GM19324 (cell line): Measurements from ENCODE around the gene OCSTAMP.

Experiments used
- ATAC-seq: cut with Tn5 transposase; IDR thresholded peaks from one replicate; pipeline ENCODE4 v1.9.1; 2021; ENCODE audit warnings: mild to moderate bottlenecking, moderate library complexity; ENCODE audit not compliant: unreplicated experiment, low FRiP score

Gene OCSTAMP

DNA sequence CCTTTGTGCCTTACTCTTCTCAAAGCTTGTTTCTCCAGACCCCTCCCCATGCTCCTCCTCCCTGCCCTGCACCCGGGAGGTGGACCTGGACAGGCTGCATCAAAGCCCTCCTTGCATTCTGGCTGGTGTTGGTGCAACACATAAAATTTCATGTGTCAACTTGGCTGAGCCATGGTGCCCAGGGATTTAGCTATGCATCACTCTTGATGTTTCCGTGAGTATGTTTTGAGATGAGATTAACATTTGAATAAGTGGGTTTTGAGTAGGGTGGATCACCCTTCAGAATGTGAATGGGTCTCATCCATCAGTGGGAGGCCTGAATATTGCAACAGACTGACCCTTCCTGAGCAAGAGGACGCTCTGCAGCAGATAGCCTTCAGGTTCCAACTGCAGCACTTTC lies 4.4 kb upstream of the OCSTAMP start:
- no peak for ATAC-seq

- ATAC-seq = no peak
These were observed 3.5 kb upstream of the OCSTAMP start for GRCh38 chr20:46553926-46554325.

GRCh38 chr20:46552460-46553420 lies 2.3 kb upstream of the OCSTAMP start:
- no peak for ATAC-seq

DNA sequence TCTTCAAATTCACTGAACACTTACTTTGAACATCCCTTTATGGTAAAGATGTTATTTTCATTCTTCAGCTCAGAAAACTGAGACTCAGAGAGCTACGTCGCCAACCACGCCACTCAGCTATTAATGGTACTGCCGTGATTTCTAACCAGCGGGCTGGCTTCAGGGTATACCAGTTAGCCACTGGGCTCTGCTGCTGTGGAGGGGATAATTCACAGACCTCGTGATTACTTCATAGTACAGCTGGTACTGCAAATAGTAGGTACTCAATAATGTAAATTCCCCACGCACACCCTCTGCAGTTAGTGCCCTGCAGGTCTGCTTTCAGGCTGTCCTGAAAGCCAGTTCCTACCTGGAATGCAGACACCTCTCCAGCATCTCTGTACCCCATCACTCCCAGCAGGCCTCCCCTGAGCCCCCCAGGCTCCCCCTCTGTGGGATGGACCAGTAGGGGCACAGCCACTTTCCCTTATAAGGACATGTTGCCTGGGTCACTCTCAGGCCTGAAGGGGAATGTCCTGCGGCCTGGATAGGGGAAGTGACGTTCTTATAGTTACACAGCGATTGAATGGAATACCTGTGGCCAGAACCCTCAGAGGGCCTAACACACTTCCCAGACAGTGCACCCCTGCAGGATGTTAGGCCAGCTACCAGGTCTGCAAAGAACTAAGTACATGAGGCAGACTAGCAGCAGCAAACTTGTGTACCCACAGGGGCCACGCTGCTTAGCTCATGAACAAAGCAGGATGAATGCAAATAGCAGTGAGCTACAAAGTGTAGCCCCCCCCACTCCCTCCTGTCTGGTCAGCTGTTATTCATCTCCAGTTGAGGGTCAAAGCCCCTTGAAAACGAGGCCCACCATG lies 1.3 kb upstream of the OCSTAMP start:
- no peak for ATAC-seq

DNA sequence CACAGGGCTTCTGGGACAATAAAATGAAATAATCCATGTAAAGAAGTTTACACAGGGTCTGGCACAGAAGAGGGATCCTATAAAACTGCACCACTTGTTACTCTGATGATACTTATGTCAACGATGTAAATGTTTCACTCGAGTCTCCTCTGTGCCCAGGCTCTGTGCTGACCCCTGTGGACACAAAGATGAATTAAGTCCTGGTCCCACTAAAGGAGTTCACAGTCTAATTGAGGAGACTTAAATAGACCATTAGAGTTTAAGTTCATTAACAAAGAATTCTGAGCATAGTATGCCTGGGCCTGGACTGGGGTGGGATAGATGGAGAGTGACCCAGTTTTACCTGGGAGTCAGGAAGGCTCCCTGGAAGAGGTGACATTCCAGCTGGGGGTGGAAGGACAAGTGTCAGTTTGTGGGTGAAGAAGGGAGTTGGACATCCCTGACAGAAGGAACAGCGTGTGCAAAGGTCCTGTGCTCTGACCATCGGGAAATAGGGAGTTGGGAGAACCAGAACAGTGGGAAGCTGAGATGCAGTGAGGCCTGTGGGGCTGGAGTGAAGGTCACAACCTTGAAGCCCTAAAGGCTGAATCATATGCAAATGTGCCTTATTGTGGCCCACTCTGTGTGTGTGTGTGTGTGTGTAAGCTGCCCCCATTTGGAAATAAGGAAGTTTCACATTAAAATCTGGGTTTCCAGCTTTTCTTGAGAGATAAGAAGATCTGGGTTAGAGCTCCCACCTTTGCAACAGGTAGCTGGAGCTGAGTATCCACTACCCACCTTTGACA lies 1.1 kb downstream of the OCSTAMP start:
- ATAC-seq = no peak

- no peak for ATAC-seq
These were observed 1.8 kb downstream of the OCSTAMP start for GRCh38 chr20:46548688-46549087.

DNA sequence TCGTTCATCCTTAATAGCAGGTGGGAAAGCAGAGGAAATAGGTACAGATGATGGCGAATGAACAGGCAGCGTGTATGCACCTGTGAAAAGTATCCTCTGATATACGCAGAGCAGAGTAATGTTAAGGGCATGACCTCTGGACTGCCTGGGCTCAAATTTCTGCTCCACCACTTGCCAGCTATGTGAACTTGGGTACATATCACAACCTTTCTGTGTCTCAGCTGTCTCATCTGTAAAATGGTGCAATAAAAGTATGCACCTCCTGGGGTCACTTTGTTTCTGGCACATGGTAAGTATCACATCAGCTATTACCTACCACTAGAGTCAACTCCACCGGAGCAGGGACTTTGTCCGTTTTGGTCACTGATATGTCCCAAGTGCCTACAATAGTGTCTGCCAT lies 2.5 kb downstream of the OCSTAMP start:
- ATAC-seq = no peak

GRCh38 chr20:46546936-46547335 lies 3.5 kb downstream of the OCSTAMP start:
- ATAC-seq = no peak

- no peak for ATAC-seq
These were observed 4.2 kb downstream of the OCSTAMP start for GRCh38 chr20:46546298-46546697.

- no peak for ATAC-seq
These were observed 4.7 kb downstream of the OCSTAMP start for GRCh38 chr20:46545827-46546138.

GRCh38 chr20:46545077-46545826 lies 5.2 kb downstream of the OCSTAMP start:
- no peak for ATAC-seq

- no peak for ATAC-seq
These were observed 5.9 kb downstream of the OCSTAMP start for GRCh38 chr20:46544576-46544975.

GRCh38 chr20:46543959-46544358 lies 6.5 kb downstream of the OCSTAMP start:
- ATAC-seq = no peak

GRCh38 chr20:46543033-46543432 lies 7.4 kb downstream of the OCSTAMP start:
- no peak for ATAC-seq

GRCh38 chr20:46541229-46541935 lies 9.1 kb downstream of the OCSTAMP start:
- ATAC-seq = no peak

DNA sequence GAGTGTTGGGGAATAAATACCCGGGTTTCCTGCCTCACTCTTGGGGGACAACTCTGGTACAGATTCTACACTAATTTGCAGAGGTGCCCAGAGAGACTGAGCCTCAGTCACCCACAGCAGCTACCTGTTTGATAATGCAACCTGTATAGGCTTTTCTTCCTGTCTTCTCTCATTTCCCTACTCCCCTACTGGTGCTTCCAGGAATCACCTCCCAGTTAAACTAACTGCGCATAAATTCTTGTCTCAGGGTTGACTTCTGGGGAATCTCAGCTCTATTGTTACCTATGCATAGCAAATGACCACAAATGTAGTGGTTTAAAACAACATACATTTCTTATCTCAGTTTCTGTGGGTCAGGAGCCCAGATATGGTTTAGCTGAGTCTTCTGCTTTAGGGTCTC lies 11.3 kb downstream of the OCSTAMP start:
- ATAC-seq = no peak

- ATAC-seq = no peak
These were observed 19.8 kb downstream of the OCSTAMP start for GRCh38 chr20:46530640-46531039.

DNA sequence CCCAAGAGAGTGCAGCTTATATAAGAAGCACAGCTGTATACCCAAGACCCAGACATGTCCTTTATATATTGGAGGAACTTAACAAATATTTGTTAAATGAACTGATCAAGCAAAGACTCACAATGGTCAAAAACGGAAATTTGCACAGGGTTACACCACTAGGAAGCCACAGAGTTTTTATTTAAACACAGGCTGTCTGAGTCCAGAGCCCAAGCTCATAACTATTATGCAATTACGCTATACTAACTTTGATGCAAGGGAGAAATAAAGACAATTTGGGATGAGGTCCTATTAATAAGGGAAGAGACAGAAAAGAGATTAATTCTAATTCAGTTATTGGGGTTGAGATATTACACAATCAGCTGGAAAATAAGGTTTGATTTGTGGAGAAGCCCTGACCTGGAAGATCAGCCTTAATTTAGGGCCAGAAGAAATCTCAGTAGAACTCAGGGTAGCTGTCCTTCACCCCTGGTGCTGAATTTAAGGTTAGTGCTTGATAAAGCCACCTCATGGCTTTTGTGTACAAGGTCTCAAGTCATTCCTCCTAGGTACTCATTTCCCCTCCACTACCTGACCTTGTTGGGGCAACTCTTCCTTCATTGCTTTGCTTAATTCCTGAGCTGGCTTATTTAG lies 26.6 kb downstream of the OCSTAMP start:
- ATAC-seq = no peak

DNA sequence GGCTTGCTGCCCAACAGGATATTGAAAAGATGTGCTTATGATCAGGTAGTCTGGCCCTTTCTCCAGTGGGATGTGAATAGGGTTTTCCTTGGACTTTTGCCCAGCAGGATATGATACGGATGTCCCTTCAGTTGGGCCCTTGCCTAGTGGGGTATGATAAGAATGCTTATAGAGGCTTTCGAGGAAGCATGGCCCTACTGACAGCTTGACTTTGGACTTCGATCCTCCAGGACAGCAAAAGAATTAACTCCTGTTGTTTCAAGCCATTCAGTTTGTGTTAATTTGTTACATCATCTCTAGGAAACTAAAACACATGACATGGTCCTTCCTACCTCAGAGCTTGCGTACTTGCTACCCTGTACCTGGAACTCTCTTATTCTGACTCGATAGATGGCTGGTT lies 27.3 kb downstream of the OCSTAMP start:
- ATAC-seq = no peak
